ENCODE measurements around the gene BMPER. TPM values are rescaled to one million over a fixed set of nuclear protein-coding genes. Genes with fewer than 3 reads are reported as not detected.

Gene BMPER
- total and polyA plus RNA-seq, 7 experiments from 2014 or later = 0.37 to 0.81 (median 0.44) TPM; not detected in 4

DNA sequence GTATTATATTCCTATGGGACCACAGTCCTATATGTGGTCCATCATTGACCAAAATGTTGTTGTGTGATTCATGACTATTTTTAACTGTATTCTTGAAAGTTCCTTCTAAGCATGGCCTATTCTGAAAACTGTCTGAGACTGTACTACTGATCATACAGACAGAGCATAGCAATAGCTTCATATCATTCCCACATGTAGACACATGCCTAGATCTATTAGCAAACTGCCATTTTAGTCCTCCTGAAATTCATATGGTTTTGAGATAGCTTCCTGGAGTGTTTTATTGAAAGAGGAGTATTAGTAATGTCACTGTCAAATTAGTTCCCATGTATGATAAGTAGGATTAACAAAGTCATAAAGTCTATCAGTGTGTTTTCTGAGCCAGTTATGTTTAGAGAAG, 157.5 kb downstream of the BMPER start:
- intact Hi-C loops (cut with micrococcal nuclease) = no loop called here

GRCh38 chr7:34064519-34065158, 159.3 kb downstream of the BMPER start:
- Histone ChIP-seq H3K9me3 (ENCODE audit: control insufficient read depth in 2 of 3, low read length in 3 of 3) (no peaks in the 10 kb centered on the region), H3K36me3 (ENCODE audit: control insufficient read depth in 2 of 3, insufficient read depth in 3 of 3, low read length in 3 of 3) (no peaks in the 10 kb centered on the region), H3K4me3 (ENCODE audit: low read length) (no peak overlapping the region), H3K27ac (ENCODE audit: low read depth, low read length) (no peak overlapping the region), H3K4me1 (ENCODE audit: control insufficient read depth in 2 of 2, insufficient read depth in 2 of 2, low read length in 2 of 2) (no peaks in the 10 kb centered on the region), H3K27me3 (ENCODE audit: control insufficient read depth in 2 of 2, insufficient read depth in 2 of 2, low read length in 2 of 2) (no peaks in the 10 kb centered on the region)
- POLR2A ChIA-PET = no interaction called here
- Mint-ChIP-seq H3K27me3 (no peaks in the 10 kb centered on the region), H3K27ac (no peak overlapping the region), H3K4me1 (no peaks in the 10 kb centered on the region), H3K9me3 (peaks cover 0 to 2% (median 0%) of the 10 kb centered on the region in 11 donors), H3K4me3 (no peak overlapping the region), H3K36me3 (no peaks in the 10 kb centered on the region)
- ATAC-seq (no peak), DNase-seq (no peak)
- intact Hi-C loops (cut with micrococcal nuclease) = no loop called here
- CTCF ChIA-PET = interaction anchor here (0.6 kb wide), 1 partner anchor 17 kb away, joined by 3 read pairs; no protein-coding TSS in a partner anchor

More for the DNA sequence above, 157.5 kb downstream of the BMPER start:
- no peaks in the 10 kb centered on the region for H3K36me3 Mint-ChIP-seq
- H3K27me3 Mint-ChIP-seq = peaks cover 0 to 7% (median 0%) of the 10 kb centered on the region in 5 donors
- no peaks in the 10 kb centered on the region for H3K4me1 ChIP-seq (ENCODE audit: control insufficient read depth in 2 of 2, insufficient read depth in 2 of 2, low read length in 2 of 2)
- ATAC-seq (no peak), DNase-seq (no peak)
- H3K9me3 Mint-ChIP-seq = peaks cover 0 to 2% (median 0%) of the 10 kb centered on the region in 11 donors
- H3K27ac Mint-ChIP-seq = no peak overlapping the region
- H3K4me1 Mint-ChIP-seq = peaks cover 0 to 2% (median 0%) of the 10 kb centered on the region in 7 donors
- no peak overlapping the region for H3K27ac ChIP-seq (ENCODE audit: low read depth, low read length)
- H3K27me3 ChIP-seq (ENCODE audit: control insufficient read depth in 2 of 2, insufficient read depth in 2 of 2, low read length in 2 of 2) = no peaks in the 10 kb centered on the region
- no peaks in the 10 kb centered on the region for H3K9me3 ChIP-seq (ENCODE audit: control insufficient read depth in 2 of 3, low read length in 3 of 3)
- H3K4me3 ChIP-seq (ENCODE audit: low read length) = no peak overlapping the region
- no peaks in the 10 kb centered on the region for H3K36me3 ChIP-seq (ENCODE audit: control insufficient read depth in 2 of 3, insufficient read depth in 3 of 3, low read length in 3 of 3)
- ChIA-PET CTCF (interaction anchor here (0.7 kb wide), 1 partner anchor 242 kb away, joined by 3 read pairs; no protein-coding TSS in a partner anchor), POLR2A (no interaction called here)
- no peak overlapping the region for H3K4me3 Mint-ChIP-seq

- H3K4me3 ChIP-seq (ENCODE audit: low read length) = no peak overlapping the region
- Mint-ChIP-seq H3K27me3 (no peaks in the 10 kb centered on the region), H3K36me3 (no peaks in the 10 kb centered on the region), H3K27ac (no peak overlapping the region), H3K4me1 (peaks cover 0 to 2% (median 0%) of the 10 kb centered on the region in 7 donors), H3K9me3 (peaks cover 0 to 5% (median 0%) of the 10 kb centered on the region in 11 donors), H3K4me3 (no peak overlapping the region)
- no peaks in the 10 kb centered on the region for H3K4me1 ChIP-seq (ENCODE audit: control insufficient read depth in 2 of 2, insufficient read depth in 2 of 2, low read length in 2 of 2)
- no peak overlapping the region for H3K27ac ChIP-seq (ENCODE audit: low read depth, low read length)
- ATAC-seq = no peak
- CTCF ChIA-PET = no interaction called here
- POLR2A ChIA-PET = no interaction called here
- no peaks in the 10 kb centered on the region for H3K27me3 ChIP-seq (ENCODE audit: control insufficient read depth in 2 of 2, insufficient read depth in 2 of 2, low read length in 2 of 2)
- intact Hi-C loops (cut with micrococcal nuclease) = no loop called here
- no peak for DNase-seq
- H3K9me3 ChIP-seq (ENCODE audit: control insufficient read depth in 2 of 3, low read length in 3 of 3) = no peaks in the 10 kb centered on the region
- no peaks in the 10 kb centered on the region for H3K36me3 ChIP-seq (ENCODE audit: control insufficient read depth in 2 of 3, insufficient read depth in 3 of 3, low read length in 3 of 3)
Observed at GRCh38 chr7:34066411-34066810, 161.1 kb downstream of the BMPER start.

- H3K27ac ChIP-seq (ENCODE audit: low read depth, low read length) = no peak overlapping the region
- Mint-ChIP-seq H3K9me3 (peaks cover 0 to 5% (median 0%) of the 10 kb centered on the region in 11 donors), H3K27ac (no peak overlapping the region), H3K27me3 (no peaks in the 10 kb centered on the region), H3K4me1 (peaks cover 0 to 2% (median 0%) of the 10 kb centered on the region in 7 donors), H3K36me3 (no peaks in the 10 kb centered on the region), H3K4me3 (no peak overlapping the region)
- POLR2A ChIA-PET = no interaction called here
- H3K4me3 ChIP-seq (ENCODE audit: low read length) = no peak overlapping the region
- H3K9me3 ChIP-seq (ENCODE audit: control insufficient read depth in 2 of 3, low read length in 3 of 3) = no peaks in the 10 kb centered on the region
- H3K27me3 ChIP-seq (ENCODE audit: control insufficient read depth in 2 of 2, insufficient read depth in 2 of 2, low read length in 2 of 2) = no peaks in the 10 kb centered on the region
- DNase-seq (no peak), ATAC-seq (no peak)
- H3K4me1 ChIP-seq (ENCODE audit: control insufficient read depth in 2 of 2, insufficient read depth in 2 of 2, low read length in 2 of 2) = no peaks in the 10 kb centered on the region
- CTCF ChIA-PET = no interaction called here
- intact Hi-C loops (cut with micrococcal nuclease) = no loop called here
- no peaks in the 10 kb centered on the region for H3K36me3 ChIP-seq (ENCODE audit: control insufficient read depth in 2 of 3, insufficient read depth in 3 of 3, low read length in 3 of 3)
Observed at GRCh38 chr7:34067005-34067778, 161.9 kb downstream of the BMPER start.

- ChIA-PET CTCF (no interaction called here), POLR2A (no interaction called here)
- Mint-ChIP-seq H3K4me1 (peaks cover 0 to 2% (median 0%) of the 10 kb centered on the region in 7 donors), H3K27me3 (peaks cover 0 to 12% (median 4%) of the 10 kb centered on the region in 5 donors), H3K9me3 (peaks cover 0 to 11% (median 0%) of the 10 kb centered on the region in 11 donors), H3K36me3 (no peaks in the 10 kb centered on the region), H3K27ac (no peak overlapping the region), H3K4me3 (no peak overlapping the region)
- Histone ChIP-seq H3K4me3 (ENCODE audit: low read length) (no peak overlapping the region), H3K9me3 (ENCODE audit: control insufficient read depth in 2 of 3, low read length in 3 of 3) (no peaks in the 10 kb centered on the region), H3K4me1 (ENCODE audit: control insufficient read depth in 2 of 2, insufficient read depth in 2 of 2, low read length in 2 of 2) (no peaks in the 10 kb centered on the region), H3K27ac (ENCODE audit: low read depth, low read length) (no peak overlapping the region), H3K27me3 (ENCODE audit: control insufficient read depth in 2 of 2, insufficient read depth in 2 of 2, low read length in 2 of 2) (no peaks in the 10 kb centered on the region), H3K36me3 (ENCODE audit: control insufficient read depth in 2 of 3, insufficient read depth in 3 of 3, low read length in 3 of 3) (no peaks in the 10 kb centered on the region)
- intact Hi-C loops (cut with micrococcal nuclease) = no loop called here
- DNase-seq (no peak), ATAC-seq (no peak)
Observed at GRCh38 chr7:34069676-34070075, 164.3 kb downstream of the BMPER start.

DNA sequence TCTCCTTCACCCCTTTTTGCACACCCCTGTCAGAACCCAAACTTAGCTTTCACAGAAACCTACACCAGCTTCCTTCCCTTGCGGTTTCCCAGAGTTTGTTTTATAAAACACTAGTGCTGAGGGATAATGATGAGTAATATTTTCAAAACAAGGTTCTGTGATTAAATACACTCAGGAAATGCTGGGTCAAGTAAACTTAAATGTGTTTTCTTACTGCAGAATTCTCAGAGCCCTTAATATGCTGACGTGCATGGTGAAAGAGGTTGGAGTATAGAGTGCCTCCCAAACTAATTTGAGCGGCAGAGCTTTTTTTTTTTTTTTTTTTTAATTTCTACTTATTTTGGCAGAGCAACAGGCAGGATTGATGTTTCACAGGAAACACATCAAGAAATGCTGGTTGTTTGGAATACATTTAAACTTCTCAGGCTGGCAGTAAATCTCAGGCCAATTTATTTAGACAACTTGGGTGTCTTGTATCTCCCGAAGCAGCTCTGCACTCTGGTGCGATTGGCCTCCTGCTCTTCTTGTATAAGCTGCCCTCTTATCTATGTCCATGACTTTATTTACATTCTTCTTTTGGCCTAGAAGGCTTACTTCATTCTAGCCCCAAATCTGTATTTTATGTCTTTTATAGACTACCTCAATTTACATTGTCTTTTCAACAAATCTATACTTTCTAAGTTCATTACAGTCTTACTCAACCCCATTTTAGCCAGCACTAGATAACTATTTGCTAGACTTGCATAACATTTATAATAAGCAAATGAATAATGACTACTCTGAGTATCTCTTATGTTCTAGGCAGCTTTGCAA, 165.4 kb downstream of the BMPER start:
- H3K36me3 Mint-ChIP-seq = no peaks in the 10 kb centered on the region
- H3K36me3 ChIP-seq (ENCODE audit: control insufficient read depth in 2 of 3, insufficient read depth in 3 of 3, low read length in 3 of 3) = no peaks in the 10 kb centered on the region
- no peak for DNase-seq
- ChIA-PET CTCF (no interaction called here), POLR2A (no interaction called here)
- H3K9me3 ChIP-seq (ENCODE audit: control insufficient read depth in 2 of 3, low read length in 3 of 3) = no peaks in the 10 kb centered on the region
- H3K4me1 Mint-ChIP-seq = peaks cover 0 to 2% (median 0%) of the 10 kb centered on the region in 7 donors
- intact Hi-C loops (cut with micrococcal nuclease) = no loop called here
- no peak overlapping the region for H3K4me3 Mint-ChIP-seq
- peaks cover 0 to 12% (median 6%) of the 10 kb centered on the region in 5 donors for H3K27me3 Mint-ChIP-seq
- H3K9me3 Mint-ChIP-seq = peaks cover 0 to 13% (median 0%) of the 10 kb centered on the region in 11 donors
- H3K27ac Mint-ChIP-seq = no peak overlapping the region
- no peak overlapping the region for H3K4me3 ChIP-seq (ENCODE audit: low read length)
- H3K4me1 ChIP-seq (ENCODE audit: control insufficient read depth in 2 of 2, insufficient read depth in 2 of 2, low read length in 2 of 2) = no peaks in the 10 kb centered on the region
- H3K27ac ChIP-seq (ENCODE audit: low read depth, low read length) = no peak overlapping the region
- no peaks in the 10 kb centered on the region for H3K27me3 ChIP-seq (ENCODE audit: control insufficient read depth in 2 of 2, insufficient read depth in 2 of 2, low read length in 2 of 2)
- no peak for ATAC-seq

Data from naive thymus-derived CD4-positive, alpha-beta T cell (primary cell).